Gastroesophageal sphincter (tissue), 4 donors: Measurements from ENCODE around the gene PWP1. TPM values are rescaled to one million over a fixed set of nuclear protein-coding genes. Genes with fewer than 3 reads are reported as not detected.

Experiments used
- ATAC-seq: fragments of 150-250 bp; one replicate; pipeline ENCODE4 v1.9.1; 2016; ENCODE audit warnings: mild to moderate bottlenecking, moderate library complexity
- H3K27ac ChIP-seq, 4 donors: fragments of 200-600 bp; sonication (generic) in 3 of 4; 1 replicate in 3 of 4; 2 replicates in 1 of 4; pipeline ENCODE4 v1.5.1; 2016 to 2019
- H3K27me3 ChIP-seq: fragments of 200-600 bp; sonication (generic); one replicate; pipeline ENCODE4 v1.5.1; 2019
- H3K36me3 ChIP-seq, 2 donors: fragments of 200-600 bp; sonication (generic); one replicate each; pipeline ENCODE4 v1.5.1; 2019; ENCODE audit warnings: control low read depth in 1 of 2
- H3K4me1 ChIP-seq, 3 donors: fragments of 200-600 bp; sonication (generic); 1 replicate in 2 of 3; 2 replicates in 1 of 3; pipeline ENCODE4 v1.5.1; 2016 to 2019; ENCODE audit warnings: control low read depth in 2 of 3
- H3K4me3 ChIP-seq, 2 donors: fragments of 200-600 bp; sonication (generic); one replicate each; pipeline ENCODE4 v1.5.1; 2019; ENCODE audit warnings: mild to moderate bottlenecking in 1 of 2, moderate library complexity in 1 of 2
- H3K9me3 ChIP-seq, 3 donors: fragments of 200-600 bp; sonication (generic); one replicate each; pipeline ENCODE4 v1.5.1; 2017 to 2019; ENCODE audit warnings: control low read depth in 2 of 3
- CTCF ChIP-seq, 4 experiments: fragments of 200-600 bp in 2 of 4; fragments of 450-650 bp in 2 of 4; sonication (generic) in 1 of 4; IDR thresholded peaks; one replicate each; pipeline ENCODE4 v1.5.1; 2017 to 2019; ENCODE audit warnings: antibody characterized with exemption in 4 of 4, mild to moderate bottlenecking in 2 of 4, moderate library complexity in 2 of 4
- EP300 ChIP-seq: sonication (generic); formaldehyde crosslinking; IDR thresholded peaks from one replicate; pipeline ENCODE4 v1.6.1; 2017; ENCODE audit warnings: antibody characterized with exemption, mild to moderate bottlenecking
- POLR2A ChIP-seq, 2 donors: fragments of 450-650 bp; IDR thresholded peaks; one replicate each; pipeline ENCODE4 v1.6.1; 2017; ENCODE audit warnings: antibody characterized with exemption in 2 of 2, mild to moderate bottlenecking in 2 of 2, moderate library complexity in 1 of 2
- POLR2AphosphoS5 ChIP-seq: sonication (generic); formaldehyde crosslinking; IDR thresholded peaks from one replicate; pipeline ENCODE4 v1.6.1; 2017; ENCODE audit warnings: antibody characterized with exemption
- WGBS, 2 donors: methylation state at CpG; one replicate each; pipeline ENCODE4 v1.1.5; 2018; ENCODE audit warnings: low coverage in 1 of 2; 5-methylcytosine and 5-hydroxymethylcytosine counted together
- total RNA-seq, 4 donors: library from RNA; depleted of rRNA; stranded (reverse); fragments of >200 nt; gene quantifications; one replicate each; pipeline ENCODE4 v1.1.0, GENCODE V29; 2016

The PWP1 gene
- total RNA-seq, 4 donors from 2014 or later, result 48.6 to 117 (median 60.7) TPM

- TF ChIP-seq POLR2A (IDR thresholded peaks at IDR 0.05) (no peak), POLR2AphosphoS5 (no peak), EP300 (no peak), CTCF (IDR thresholded peaks at IDR 0.05) (no peak)
- H3K27ac ChIP-seq, result no peak overlapping the region
- no peaks in the 10 kb centered on the region for H3K4me1 ChIP-seq
- WGBS, 2 donors, result 58 to 93% methylated on average over 1 of the region's 1 CpG
- no peaks in the 10 kb centered on the region for H3K36me3 ChIP-seq
- no peaks in the 10 kb centered on the region for H3K9me3 ChIP-seq
- H3K4me3 ChIP-seq, result no peak overlapping the region
- H3K27me3 ChIP-seq, result peaks cover 75% of the 10 kb centered on the region
- no peak for ATAC-seq
Observed at GRCh38 chr12:107666009-107666408, 19.6 kb upstream of the PWP1 start.

- H3K36me3 ChIP-seq, result no peaks in the 10 kb centered on the region
- H3K9me3 ChIP-seq, result no peaks in the 10 kb centered on the region
- ATAC-seq, result no peak
- TF ChIP-seq POLR2AphosphoS5, result no peak
- TF ChIP-seq POLR2A (IDR thresholded peaks at IDR 0.05), result no peak
- TF ChIP-seq CTCF (IDR thresholded peaks at IDR 0.05), result no peak
- no peak for TF ChIP-seq EP300
- H3K27ac ChIP-seq, result no peak overlapping the region
- no peak overlapping the region for H3K4me3 ChIP-seq
- WGBS, 2 donors, result 80 to 90% methylated on average over 3 of the region's 4 CpGs
- H3K27me3 ChIP-seq, result peaks cover 71% of the 10 kb centered on the region
- no peaks in the 10 kb centered on the region for H3K4me1 ChIP-seq
Observed at GRCh38 chr12:107667464-107667863, 18.1 kb upstream of the PWP1 start.

GRCh38 chr12:107668320-107669098, 17.1 kb upstream of the PWP1 start:
- TF ChIP-seq EP300 (no peak), POLR2AphosphoS5 (no peak), CTCF (IDR thresholded peaks at IDR 0.05) (no peak), POLR2A (IDR thresholded peaks at IDR 0.05) (no peak)
- 52 to 60% methylated on average over 7 to 9 of the region's 9 CpGs for WGBS, 2 donors
- ATAC-seq, result no peak
- no peak overlapping the region for H3K27ac ChIP-seq
- H3K27me3 ChIP-seq, result peaks cover 70% of the 10 kb centered on the region
- H3K4me1 ChIP-seq, result no peaks in the 10 kb centered on the region
- no peaks in the 10 kb centered on the region for H3K9me3 ChIP-seq
- H3K36me3 ChIP-seq, result no peaks in the 10 kb centered on the region
- H3K4me3 ChIP-seq, result no peak overlapping the region

- H3K27me3 ChIP-seq, result peaks cover 60% of the 10 kb centered on the region
- H3K4me1 ChIP-seq, result no peaks in the 10 kb centered on the region
- H3K4me3 ChIP-seq, result no peak overlapping the region
- no peaks in the 10 kb centered on the region for H3K9me3 ChIP-seq
- H3K36me3 ChIP-seq, result no peaks in the 10 kb centered on the region
- no peak overlapping the region for H3K27ac ChIP-seq
- TF ChIP-seq POLR2A (IDR thresholded peaks at IDR 0.05) (no peak), EP300 (no peak), CTCF (IDR thresholded peaks at IDR 0.05) (no peak)
- 82 to 90% methylated on average over 6 of the region's 8 CpGs for WGBS, 2 donors
- ATAC-seq, result no peak
Observed at GRCh38 chr12:107669946-107670345, 15.7 kb upstream of the PWP1 start.

GRCh38 chr12:107670999-107671643, 14.5 kb upstream of the PWP1 start:
- 43 to 71% methylated on average over 6 to 9 of the region's 10 CpGs for WGBS, 2 donors

More at GRCh38 chr12:107670999-107671643, 14.5 kb upstream of the PWP1 start:
- ATAC-seq, result peak; percentile 46
- no peak overlapping the region for H3K4me3 ChIP-seq
- TF ChIP-seq POLR2A (IDR thresholded peaks at IDR 0.05) (no peak), CTCF (IDR thresholded peaks at IDR 0.05) (peak in 1 of 4 experiments; percentile 36)
- H3K27ac ChIP-seq, result no peak overlapping the region
- H3K36me3 ChIP-seq, result no peaks in the 10 kb centered on the region
- H3K27me3 ChIP-seq, result peaks cover 51% of the 10 kb centered on the region
- no peaks in the 10 kb centered on the region for H3K9me3 ChIP-seq
- no peaks in the 10 kb centered on the region for H3K4me1 ChIP-seq
